SU-DHL-6 (cell line): ENCODE measurements around the gene PARP8.
"Not testable (repeated sequence)": the region's sequence is repeated elsewhere in the genome, so short reads cannot be mapped to it uniquely, and the experiment has no call there.

ENCODE experiments used
- EZH2phosphoT487 ChIP-seq: fragments of 200-600 bp; sonication (generic), shearing (Covaris generic); conservative IDR thresholded peaks from 2 replicates; pipeline ENCODE4 v1.6.1; 2018; ENCODE audit warnings: mild to moderate bottlenecking, antibody characterized with exemption, low read length, moderate library complexity, mixed read lengths
- TF ChIP-seq, protein P1 (sequence below): fragments of 200-600 bp; sonication (generic); IDR thresholded peaks from one replicate; pipeline ENCODE4 v1.5.1; 2017; ENCODE audit warnings: antibody characterized with exemption, mild to moderate bottlenecking, low read length, moderate library complexity; ENCODE audit not compliant: insufficient read depth, poor library complexity, severe bottlenecking

GRCh38 chr5:50774446-50775175, 108.2 kb downstream of the PARP8 start:
- TF ChIP-seq, protein P1, sequence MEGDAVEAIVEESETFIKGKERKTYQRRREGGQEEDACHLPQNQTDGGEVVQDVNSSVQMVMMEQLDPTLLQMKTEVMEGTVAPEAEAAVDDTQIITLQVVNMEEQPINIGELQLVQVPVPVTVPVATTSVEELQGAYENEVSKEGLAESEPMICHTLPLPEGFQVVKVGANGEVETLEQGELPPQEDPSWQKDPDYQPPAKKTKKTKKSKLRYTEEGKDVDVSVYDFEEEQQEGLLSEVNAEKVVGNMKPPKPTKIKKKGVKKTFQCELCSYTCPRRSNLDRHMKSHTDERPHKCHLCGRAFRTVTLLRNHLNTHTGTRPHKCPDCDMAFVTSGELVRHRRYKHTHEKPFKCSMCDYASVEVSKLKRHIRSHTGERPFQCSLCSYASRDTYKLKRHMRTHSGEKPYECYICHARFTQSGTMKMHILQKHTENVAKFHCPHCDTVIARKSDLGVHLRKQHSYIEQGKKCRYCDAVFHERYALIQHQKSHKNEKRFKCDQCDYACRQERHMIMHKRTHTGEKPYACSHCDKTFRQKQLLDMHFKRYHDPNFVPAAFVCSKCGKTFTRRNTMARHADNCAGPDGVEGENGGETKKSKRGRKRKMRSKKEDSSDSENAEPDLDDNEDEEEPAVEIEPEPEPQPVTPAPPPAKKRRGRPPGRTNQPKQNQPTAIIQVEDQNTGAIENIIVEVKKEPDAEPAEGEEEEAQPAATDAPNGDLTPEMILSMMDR, result not testable (repeated sequence)
- not testable (repeated sequence) for TF ChIP-seq EZH2phosphoT487
